BE2C (cell line): ENCODE results near the gene ARL6.

ENCODE experiments used
- DNase-seq: peaks from one replicate; pipeline ENCODE4 v3.0.0-alpha.2; 2020
- H3K27me3 ChIP-seq: fragments of 250-450 bp; sonication (Bioruptor Pico); 2 replicates; pipeline ENCODE4 v1.5.1; 2020; ENCODE audit warnings: mild to moderate bottlenecking
- H3K36me3 ChIP-seq: fragments of 250-450 bp; sonication (Bioruptor Pico); 2 replicates; pipeline ENCODE4 v1.5.1; 2020; ENCODE audit warnings: mild to moderate bottlenecking
- H3K4me1 ChIP-seq: fragments of 250-450 bp; sonication (Bioruptor Pico); 2 replicates; pipeline ENCODE4 v1.5.1; 2020
- H3K4me3 ChIP-seq: 2 replicates; pipeline ENCODE4 v1.5.1; 2011; ENCODE audit warnings: low read depth, low read length
- H3K9me3 ChIP-seq: fragments of 250-450 bp; sonication (Bioruptor Pico); 2 replicates; pipeline ENCODE4 v1.5.1; 2020
- TF ChIP-seq, protein P1 (sequence below): IDR thresholded peaks from 2 replicates; pipeline ENCODE4 v1.5.1; 2012; ENCODE audit warnings: mild to moderate bottlenecking, low read depth, low read length

ARL6 gene

DNA sequence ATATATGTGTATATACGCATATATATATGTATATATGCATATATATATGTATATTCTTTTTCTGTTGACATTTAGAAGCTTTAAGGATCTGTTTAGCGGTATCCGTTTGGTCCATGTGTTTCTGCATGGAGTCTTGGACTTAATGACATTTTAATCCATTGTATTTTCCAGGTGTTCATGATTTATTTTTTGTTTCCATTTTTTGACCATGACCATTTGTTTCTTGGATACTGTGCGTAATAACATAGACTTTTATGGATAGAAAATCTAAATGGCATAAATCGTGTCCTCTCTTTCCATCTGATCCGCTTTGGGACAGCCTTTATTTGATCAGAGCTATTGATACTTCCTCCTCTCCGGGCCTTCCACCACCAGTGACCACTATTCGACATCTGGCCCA, 76.7 kb downstream of the ARL6 start:
- Histone ChIP-seq H3K36me3 (no peaks in the 10 kb centered on the region), H3K4me3 (no peak overlapping the region), H3K27me3 (no peaks in the 10 kb centered on the region), H3K4me1 (no peaks in the 10 kb centered on the region), H3K9me3 (no peaks in the 10 kb centered on the region)
- TF ChIP-seq, protein P1, sequence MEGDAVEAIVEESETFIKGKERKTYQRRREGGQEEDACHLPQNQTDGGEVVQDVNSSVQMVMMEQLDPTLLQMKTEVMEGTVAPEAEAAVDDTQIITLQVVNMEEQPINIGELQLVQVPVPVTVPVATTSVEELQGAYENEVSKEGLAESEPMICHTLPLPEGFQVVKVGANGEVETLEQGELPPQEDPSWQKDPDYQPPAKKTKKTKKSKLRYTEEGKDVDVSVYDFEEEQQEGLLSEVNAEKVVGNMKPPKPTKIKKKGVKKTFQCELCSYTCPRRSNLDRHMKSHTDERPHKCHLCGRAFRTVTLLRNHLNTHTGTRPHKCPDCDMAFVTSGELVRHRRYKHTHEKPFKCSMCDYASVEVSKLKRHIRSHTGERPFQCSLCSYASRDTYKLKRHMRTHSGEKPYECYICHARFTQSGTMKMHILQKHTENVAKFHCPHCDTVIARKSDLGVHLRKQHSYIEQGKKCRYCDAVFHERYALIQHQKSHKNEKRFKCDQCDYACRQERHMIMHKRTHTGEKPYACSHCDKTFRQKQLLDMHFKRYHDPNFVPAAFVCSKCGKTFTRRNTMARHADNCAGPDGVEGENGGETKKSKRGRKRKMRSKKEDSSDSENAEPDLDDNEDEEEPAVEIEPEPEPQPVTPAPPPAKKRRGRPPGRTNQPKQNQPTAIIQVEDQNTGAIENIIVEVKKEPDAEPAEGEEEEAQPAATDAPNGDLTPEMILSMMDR: no peak
- no peak for DNase-seq

DNA sequence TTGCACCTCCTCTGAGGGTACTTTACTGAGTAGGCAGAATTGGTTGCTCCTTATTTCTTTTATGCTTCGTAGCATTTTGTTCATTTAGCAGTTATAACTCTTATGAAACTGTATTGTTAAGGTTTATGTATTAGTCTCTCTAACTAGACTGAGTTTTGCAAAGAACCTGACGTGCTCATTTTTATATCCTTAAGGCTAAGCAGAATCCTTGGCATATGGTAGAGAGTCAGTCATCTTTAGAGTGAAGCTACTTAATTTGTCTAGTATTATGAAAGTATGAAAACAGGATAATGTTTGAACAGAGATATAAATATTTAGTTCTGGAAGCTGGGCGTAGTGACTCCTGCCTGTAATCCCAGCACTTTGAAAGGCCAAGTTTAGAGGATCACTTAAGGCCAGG, 77.4 kb downstream of the ARL6 start:
- TF ChIP-seq, protein P1: no peak
- Histone ChIP-seq H3K36me3 (peaks cover 3% of the 10 kb centered on the region), H3K9me3 (no peaks in the 10 kb centered on the region), H3K4me3 (no peak overlapping the region), H3K4me1 (no peaks in the 10 kb centered on the region), H3K27me3 (no peaks in the 10 kb centered on the region)
- no peak for DNase-seq

DNA sequence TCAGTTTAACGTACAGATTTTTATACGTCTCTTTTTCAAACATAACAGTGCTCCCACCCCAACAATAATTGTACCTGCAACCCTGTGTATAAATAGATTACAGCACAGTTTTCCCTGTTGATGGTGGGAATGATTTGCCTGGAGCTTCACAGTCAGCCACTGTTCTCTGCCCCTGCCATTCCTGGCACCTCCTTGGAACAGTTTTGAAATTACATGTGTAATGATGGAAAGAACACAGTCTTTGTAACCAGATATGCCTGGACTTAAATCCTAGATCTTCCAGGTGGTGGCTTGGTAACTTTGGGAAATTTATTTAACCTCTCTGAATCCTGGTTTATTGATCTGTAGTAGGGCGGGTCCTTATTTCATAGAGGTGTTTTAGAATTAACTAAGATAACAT, 84.2 kb downstream of the ARL6 start:
- TF ChIP-seq, protein P1: no peak
- no peak overlapping the region for H3K4me3 ChIP-seq

More for the DNA sequence above, 84.2 kb downstream of the ARL6 start:
- no peaks in the 10 kb centered on the region for H3K9me3 ChIP-seq
- no peak for DNase-seq
- peaks cover 4% of the 10 kb centered on the region for H3K36me3 ChIP-seq
- no peaks in the 10 kb centered on the region for H3K4me1 ChIP-seq
- H3K27me3 ChIP-seq: no peaks in the 10 kb centered on the region
